Stimulated activated naive CD4-positive, alpha-beta T cell (primary cell): Measurements from ENCODE around the gene SPINT4.
"Not testable (repeated sequence)": the region's sequence is repeated elsewhere in the genome, so short reads cannot be mapped to it uniquely, and the experiment has no call there.

ENCODE experiments used
- DNase-seq, 6 experiments: peaks; one replicate each; lab custom pipeline; 2025; lab: John Stamatoyannopoulos, UW

Gene SPINT4

DNA sequence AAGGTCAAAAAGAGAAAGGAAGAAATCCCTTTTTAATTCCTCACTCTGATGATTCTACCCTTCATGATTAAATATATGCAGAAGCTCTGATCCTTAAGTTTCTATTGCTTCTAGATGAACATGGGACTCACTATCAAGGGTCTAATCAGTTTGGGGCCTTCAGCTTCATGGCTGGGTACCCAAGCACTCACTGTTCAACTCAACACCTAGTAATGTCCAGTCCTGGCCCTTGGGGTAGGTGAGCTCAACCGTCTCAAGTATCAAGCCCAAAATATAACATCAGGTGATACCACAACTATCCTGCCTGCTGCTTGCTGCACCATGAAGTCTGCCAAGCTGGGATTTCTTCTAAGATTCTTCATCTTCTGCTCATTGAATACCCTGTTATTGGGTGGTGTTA is at the start of gene SPINT4:
SPINT4 (plus strand) TSS at position 301 of the 400 bp plus-strand sequence; CDS start at position 322, 21 bp downstream.
- DNase-seq: no peak

DNA sequence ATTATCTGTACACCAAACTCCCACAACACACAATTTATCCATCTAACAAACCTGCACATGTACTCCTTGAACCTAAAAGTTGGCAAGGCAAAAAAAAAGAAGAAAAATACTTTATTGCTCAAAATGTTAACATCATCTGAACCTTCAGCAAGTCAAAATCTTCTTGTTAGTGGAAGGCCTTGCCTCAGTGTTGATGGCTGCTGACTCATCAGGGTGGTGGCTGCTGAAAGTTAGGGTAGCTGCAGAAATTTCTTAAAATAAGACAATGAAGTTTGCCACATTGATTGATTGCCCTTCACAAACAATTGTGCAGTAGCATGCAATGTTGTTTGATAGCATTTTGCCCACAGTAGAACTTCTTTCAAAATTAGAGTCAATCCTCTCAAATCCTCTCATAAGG is 49.4 kb upstream of the SPINT4 start:
- no peak for DNase-seq

DNA sequence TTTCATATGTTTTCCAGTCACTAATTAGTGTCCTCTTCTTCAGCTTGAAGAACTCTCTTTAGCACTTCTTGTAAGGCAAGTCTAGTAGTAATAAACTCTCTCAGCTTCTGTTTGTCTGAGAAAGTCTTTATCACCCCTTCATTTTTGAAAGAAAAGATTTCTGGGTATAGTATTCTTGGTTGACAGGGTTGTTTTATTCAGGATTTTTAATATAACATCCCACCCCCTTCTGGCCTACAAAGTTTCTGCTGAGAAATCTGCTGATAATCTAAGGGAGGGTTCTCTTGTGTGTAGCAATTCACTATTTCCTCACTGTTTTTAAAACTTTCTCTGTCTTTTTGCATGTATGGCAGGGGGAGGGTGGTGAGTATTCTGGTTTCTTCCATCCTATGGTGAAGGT is 42.5 kb upstream of the SPINT4 start:
- no peak for DNase-seq

DNA sequence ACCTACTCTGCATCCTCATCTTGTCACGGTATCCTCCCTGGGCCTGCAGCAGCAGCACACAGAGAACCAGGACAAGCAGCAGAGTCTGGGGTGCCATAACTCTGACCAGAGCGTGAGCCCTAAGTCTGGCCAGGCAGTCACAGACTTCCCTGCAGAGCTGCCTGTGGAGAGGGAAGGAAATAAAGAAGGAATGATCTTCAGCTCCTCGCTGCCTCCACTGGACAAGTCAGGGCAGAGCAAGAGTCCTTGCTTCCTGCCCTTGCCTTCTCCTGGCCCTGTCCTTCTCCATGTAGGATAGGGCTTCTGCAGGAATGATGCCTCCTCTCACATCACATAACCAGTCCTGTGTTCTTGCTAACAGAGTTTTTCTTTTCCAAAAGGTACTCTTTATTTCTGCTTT is 36.3 kb upstream of the SPINT4 start:
- DNase-seq: no peak

DNA sequence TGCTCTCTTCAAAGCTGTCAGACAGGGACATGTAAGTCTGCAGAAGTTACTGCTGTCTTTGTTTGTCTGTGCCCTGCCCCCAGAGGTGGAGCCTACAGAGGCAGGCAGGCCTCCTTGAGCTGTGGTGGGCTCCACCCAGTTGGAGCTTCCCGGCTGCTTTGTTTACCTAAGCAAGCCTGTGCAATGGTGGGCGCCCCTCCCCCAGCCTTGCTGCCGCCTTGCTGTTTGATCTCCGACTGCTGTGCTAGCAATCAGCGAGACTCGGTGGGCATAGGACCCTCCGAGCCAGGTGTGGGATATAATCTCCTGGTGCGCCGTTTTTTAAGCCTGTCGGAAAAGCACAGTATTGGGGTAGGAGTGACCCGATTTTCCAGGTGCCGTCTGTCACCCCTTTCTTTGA is 28.8 kb upstream of the SPINT4 start:
- not testable (repeated sequence) for DNase-seq

DNA sequence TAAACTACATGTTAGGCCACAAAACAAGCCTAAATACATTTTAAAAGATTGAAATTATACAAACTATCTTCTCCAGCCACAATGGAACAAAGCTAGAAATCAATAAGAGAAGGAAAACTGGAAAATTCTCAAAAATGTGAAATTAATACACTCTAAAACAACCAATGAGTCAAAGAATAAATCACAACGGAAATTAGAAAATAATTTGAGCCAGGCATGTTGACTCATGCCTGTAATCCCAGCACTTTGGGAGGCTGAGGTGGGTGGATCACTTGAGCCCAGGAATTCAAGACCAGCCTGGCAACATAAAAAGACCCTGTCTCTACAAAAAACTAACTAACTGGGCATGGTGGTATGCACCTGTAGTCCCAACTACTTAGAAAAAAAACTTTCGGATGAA is 26.7 kb upstream of the SPINT4 start:
- DNase-seq: no peak

DNA sequence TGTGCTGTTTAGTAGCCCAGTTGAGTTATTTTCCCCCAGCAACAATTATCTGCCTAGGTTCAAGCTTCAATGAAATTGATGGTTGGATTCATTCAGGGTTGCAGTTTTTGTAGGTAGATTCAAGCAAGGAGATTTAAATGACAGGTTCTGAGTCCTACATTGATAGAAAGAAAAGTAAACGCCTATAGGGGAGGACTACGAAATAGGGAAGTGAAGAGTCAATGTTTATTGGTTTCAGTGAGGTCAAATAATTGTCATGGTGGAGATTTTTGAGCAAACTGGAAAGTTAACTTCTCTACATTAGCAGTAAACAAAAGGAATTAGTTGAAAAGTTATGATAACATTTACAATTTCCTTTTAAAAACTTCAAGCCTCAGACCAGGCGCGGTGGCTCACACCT is 21.0 kb upstream of the SPINT4 start:
- DNase-seq: no peak

DNA sequence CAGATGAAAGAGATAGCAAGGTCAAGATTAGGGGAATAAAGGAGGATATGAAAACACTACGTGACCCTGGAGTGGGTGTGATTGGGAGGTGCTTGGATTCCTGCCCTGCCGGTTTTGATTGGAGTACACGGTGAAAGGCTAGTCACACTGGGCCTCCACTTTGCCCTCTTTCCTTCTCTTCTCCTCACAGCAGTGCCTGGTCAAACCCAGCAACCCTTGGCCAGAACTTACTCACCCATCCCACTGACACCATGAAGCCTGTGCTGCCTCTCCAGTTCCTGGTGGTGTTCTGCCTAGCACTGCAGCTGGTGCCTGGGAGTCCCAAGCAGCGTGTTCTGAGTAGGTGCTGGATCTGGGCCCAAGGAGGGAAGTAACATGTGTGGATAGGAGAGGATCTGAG is 20.3 kb upstream of the SPINT4 start, which contains the start of gene WFDC13:
WFDC13 (plus strand) TSS at position 166 of the 400 bp plus-strand sequence; CDS start at position 252, 86 bp downstream.
- no peak for DNase-seq

DNA sequence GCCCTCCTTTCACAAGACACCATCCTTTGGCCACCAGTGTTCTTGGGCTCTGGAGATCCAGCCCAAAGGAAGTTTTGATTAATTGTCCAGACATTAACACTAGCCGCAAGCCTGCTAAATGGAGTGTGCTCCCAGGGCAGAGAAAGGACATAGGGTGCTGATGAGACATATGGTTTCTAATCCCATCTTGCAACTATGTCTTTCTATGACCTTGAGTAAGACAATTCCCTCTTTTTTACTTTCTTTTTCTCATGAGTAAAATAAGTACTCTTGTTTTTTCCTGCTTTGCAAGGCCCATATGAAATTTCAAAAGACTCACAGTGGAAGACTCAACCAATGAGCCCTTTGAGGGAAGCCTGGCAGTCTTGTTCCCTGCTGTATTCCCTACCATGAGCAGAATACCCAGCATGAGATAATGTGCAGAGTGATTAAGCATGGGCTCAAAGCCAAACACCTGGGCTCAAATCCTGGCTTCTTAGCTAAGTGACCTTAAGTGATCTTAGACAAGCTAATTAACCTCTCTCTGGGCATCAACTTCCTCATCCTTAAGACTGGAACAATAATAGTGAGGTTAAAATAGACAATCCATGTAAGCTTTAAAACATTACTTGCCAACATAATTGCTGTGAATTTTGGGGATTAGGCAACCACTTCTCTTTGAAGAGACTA is 17.0 kb upstream of the SPINT4 start, which contains the start of gene WFDC10B:
WFDC10B (minus strand) TSS at position 51 of the 669 bp plus-strand sequence. CDS start 19,027 bp downstream, outside the sequence.
- DNase-seq: no peak

DNA sequence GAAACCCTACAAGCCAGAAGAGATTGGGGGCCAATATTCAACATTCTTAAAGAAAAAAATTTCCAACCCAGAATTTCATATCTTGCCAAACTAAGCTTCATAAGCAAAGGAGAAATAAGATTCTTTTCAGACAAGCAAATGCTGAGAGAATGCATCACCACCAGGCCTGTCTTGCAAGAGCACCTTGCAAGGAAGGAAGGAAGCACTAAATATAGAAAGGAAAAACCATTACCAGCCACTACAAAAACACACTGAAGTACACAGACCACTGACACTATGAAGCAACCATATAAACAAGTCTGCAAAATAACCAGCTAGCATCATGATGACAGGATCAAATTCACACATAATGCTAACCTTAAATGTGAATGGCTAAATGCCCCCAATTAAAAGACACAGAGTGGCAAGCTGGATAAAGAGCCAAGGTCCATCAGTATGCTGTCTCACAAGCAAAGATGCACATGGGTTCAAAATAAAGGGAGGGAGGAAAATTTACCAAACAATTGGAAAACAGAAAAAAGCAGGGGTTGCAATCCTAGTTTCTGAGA is 5.9 kb upstream of the SPINT4 start:
- not testable (repeated sequence) for DNase-seq

DNA sequence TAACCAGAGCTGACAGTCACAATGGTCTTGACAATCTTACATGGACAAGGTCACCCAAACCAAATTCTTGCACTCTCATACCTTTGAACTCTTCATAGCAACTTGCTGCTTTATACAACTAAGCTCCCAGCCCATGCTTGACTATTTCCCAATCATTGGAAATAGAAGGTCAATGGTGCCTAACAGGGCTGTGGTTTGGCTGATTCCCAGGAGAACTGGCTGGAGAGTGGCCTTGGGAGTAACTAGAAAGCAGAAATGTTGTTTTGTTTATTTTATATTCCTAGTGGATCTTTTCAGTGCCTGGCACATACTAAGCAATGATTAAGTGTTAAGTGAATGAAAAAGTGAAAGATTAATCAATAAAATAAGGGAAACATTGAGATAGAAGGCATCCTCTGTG is 3.0 kb downstream of the SPINT4 start:
- DNase-seq: no peak

DNA sequence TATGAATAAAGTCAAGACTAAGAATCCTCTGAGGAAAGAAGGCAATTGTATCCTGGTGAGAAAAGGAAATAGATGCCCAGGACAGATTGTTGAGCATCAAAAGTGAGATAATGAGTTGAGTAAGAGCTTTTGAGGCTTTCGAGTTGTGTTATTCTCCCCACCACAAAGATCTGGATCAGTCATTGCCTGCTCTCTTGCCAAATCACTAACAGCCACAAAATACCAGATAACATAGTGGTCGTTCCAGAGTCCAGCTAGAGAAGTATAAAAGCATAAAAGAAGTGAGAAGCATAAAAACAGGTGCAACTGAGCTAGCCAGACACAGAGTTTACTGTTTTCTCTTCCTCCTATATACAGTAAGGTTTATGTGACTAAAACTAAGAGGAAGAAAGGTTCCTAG is 4.9 kb downstream of the SPINT4 start:
- DNase-seq: no peak

DNA sequence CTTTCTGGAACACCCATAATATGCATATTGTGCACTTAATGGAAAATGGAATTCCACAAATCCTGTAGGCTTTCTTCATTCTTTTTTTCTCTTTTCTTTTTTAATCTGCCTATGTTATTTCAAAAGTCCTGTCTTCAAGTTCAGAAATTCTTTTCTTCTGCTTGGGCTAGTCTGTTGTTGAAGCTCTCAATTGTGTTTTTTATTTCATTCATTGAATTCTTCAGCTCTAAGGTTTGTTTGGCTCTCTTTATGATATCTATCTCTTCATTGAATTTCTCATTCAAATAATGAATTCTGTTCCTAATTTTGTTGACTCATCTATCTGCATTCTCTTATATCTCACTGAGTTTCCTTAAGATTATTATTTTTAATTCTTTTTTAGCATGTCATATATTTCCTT is 10.1 kb downstream of the SPINT4 start:
- DNase-seq: no peak

DNA sequence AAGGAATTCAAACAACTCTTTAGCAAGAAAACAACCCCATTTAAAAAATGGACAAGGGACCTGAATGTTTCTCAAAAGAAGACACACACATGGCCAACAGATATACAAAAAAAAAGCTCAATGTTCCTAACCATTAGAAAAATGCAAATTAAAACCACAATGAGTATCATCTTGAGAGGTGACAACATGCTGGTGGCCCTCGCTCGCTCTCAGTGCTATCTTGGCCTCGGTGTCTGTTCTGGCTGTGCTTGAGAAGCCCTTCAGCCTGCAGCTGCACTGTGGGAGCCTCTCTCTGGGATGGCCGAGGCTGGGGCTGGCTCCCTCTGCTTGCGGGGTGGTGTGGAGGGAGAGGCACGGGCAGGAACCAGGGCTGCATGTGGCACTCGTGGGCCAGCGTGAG is 13.4 kb downstream of the SPINT4 start:
- DNase-seq: no peak

DNA sequence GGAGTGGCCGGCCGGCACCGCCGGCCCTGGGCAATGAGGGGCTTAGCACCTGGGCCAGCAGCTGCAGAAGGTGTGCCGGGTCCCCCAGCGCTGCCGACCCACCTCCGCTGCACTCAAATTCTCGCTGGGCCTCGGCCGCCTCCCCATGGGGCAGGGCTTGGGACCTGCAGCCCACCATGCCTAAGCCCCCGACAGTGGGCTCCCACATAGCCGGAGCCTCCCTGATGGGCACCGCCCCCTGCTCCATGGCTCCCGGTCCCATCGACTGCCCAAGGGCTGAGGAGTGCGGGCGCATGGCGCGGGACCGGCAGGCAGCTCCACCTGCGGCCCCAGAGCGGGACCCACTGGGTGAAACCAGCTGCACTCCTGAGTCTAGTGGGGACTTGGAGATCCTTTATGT is 13.8 kb downstream of the SPINT4 start:
- no peak for DNase-seq

DNA sequence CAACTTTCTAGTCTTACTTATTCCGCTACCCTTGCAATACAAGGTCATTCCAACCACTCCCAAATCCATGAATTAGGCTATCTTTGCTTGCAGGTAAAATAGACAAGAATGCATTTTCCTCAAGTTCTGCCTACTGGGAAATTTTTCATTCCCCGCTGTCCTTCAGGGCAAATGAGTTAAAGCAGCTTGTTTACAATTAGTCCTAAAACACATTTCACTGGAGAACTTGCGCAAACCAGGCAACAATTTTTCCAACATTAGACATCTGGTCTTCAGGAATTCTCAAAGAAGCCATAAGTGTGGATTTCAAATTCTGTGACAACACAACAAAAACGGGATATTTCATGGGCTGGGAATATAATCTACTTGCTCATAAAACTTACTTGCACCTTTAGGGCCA is 20.4 kb downstream of the SPINT4 start:
- DNase-seq: no peak

DNA sequence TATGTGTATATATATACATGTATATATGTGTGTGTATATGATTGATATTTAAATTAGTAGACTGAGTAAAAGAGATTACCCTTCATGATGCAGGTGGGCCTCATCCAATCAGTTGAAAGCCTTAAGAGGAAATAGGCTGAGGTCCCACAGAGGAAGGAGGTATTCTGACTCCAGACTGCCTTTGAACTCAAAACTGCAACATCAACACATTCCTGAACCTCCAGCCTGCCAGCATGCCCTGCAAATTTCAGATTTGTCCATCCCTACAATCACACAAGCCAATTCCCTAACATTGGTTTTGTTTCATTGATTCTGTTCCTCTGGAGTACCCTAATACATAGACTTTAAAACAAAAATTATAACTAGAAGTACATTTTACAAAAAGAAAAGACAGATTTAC is 22.9 kb downstream of the SPINT4 start:
- no peak for DNase-seq

DNA sequence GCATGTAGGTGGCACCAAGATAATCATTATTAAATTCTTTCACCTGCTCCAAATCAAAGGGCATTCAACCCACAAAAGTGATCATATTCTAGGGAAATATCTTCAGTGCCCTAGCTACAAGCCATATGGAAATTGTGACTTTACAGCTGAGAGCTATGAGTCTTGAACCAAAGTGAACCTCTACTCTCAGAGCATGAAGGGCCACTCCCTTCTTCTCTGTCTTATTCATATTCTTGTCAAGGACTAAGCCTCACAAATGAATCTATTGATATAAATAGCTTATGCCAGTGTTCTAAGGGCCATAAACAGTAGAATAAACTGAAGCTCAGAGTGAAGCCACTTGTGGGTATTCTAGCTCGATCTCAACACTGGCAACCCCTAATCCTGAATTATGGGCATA is 29.6 kb downstream of the SPINT4 start:
- DNase-seq: no peak

DNA sequence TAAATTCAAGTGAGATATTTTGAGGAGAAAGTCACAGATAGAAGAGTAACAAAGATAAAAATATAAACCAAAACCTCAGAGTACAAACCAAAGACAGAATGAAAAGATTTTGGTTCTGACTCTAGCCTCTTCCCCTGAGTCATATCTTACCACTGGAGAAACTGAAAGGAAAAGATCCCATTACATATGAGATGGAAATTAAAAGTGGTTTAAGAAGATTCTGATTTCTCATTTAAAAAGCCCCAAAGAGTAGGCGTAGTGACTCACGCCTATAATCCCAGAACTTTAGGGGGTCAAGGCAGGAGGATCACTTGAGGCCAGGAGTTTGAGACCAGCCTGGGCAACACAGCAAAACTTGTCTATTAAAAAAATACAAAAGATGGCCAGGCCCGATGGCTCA is 30.6 kb downstream of the SPINT4 start:
- DNase-seq: no peak

DNA sequence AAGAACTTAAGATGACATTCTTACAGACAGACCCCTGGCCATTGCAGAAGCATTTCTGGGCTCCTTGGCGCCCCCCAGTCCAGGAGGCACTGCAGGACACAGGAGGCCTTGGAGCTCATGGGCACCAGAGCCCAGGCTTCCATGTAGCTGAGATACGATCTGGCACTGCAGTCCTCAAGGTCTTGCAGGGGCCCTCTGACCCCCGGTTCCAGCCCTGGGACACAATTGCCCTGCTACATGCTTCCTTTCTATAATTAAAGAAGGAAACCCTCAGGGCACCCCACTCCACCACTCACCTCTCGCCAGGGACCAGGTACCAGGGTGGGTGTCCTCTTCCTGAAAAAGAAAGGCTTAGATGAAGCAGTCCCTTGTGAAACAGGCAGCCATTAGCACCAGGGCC is 35.9 kb downstream of the SPINT4 start:
- no peak for DNase-seq

DNA sequence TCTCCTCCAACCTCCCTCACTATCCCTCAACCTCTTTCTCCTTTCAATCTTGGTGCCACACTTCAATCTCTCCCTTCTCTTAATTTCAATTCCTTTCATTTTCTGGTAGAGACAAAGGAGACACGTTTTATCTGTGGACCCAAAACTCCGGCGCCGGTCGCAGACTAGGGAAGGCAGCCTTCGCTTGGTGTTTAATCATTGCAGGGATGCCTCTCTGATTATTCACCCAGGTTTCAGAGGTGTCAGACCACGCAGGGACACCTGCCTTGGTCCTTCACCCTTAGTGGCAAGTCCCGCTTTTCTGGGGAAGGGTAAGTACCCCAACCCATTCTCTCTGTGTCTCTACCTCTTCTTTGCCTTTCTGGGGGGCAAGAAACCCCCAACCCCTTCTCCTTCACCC is 37.8 kb downstream of the SPINT4 start:
- DNase-seq: not testable (repeated sequence)

DNA sequence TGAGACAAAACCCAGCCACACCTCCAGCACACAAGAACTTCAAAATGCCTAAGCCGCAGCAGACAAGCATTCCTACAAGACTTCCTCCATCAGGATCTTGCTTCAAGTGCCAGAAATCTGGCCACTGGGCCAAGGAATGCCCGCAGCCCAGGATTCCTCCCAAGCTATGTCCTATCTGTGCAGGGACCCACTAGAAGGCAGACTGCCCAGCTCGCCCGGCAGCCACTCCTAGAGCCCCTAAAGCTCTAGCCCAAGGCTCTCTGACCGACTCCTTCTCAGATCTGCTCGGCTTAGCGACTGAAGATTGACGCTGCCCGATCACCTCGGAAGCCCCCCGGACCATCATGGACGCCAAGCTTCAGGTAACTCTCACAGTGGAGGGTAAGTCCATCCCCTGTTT is 39.8 kb downstream of the SPINT4 start:
- DNase-seq: not testable (repeated sequence)

DNA sequence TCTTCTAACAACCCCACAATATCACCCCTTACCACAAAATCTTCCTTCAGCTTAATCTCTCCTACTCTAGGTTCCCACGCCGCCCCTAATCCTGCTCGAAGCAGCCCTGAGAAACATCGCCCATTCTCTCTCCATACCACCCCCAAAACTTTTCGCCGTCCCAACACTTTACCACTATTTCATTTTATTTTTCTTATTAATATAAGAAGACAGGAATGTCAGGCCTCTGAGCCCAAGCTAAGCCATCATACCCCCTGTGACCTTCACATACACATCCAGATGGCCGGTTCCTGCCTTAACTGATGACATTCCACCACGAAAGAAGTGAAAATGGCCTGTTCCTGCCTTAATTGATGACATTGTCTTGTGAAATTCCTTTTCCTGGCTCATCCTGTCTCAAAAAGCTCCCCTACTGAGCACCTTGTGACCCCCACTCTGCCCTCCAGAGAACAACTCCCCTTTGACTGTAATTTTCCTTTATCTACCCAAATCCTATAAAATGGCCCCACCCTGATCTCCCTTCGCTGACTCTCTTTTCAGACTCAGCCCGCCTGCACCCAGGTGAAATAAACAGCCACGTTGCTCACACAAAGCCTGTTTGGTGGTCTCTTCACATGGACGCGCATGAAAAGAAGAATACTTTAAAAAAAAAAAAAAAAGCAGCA is 42.6 kb downstream of the SPINT4 start:
- DNase-seq: not testable (repeated sequence)
